ENCODE measurements around the gene ABCG8. TPM values are rescaled to one million over a fixed set of nuclear protein-coding genes. Genes with fewer than 3 reads are reported as not detected.

The ABCG8 gene
- total RNA-seq, 1 experiment from 2014 or later = not detected

GRCh38 chr2:43803113-43803512, 35.7 kb upstream of the ABCG8 start:
- BruUV-seq (replicated peaks) = no TSS peak
- Histone ChIP-seq H3K4me2 (no peak overlapping the region), H3K36me3 (ENCODE audit: low read depth) (no peaks in the 10 kb centered on the region), H3K4me3 (no peak overlapping the region), H3K9me3 (ENCODE audit: insufficient read depth, low read depth) (no peaks in the 10 kb centered on the region), H3K4me1 (replicated peaks; ENCODE audit: insufficient read depth) (peaks cover 4% of the 10 kb centered on the region; the same call in 1 of the 2 replicates), H3F3A (ENCODE audit: insufficient read depth, low read depth) (no peaks in the 10 kb centered on the region), H2AFZ (no peak overlapping the region), H3K27ac (no peak overlapping the region), H3K27me3 (ENCODE audit: insufficient read depth, low read depth) (no peaks in the 10 kb centered on the region), H3K9me2 (ENCODE audit: insufficient read depth) (no peaks in the 10 kb centered on the region), H4K20me1 (ENCODE audit: insufficient read depth) (no peaks in the 10 kb centered on the region), H3K79me2 (ENCODE audit: low read depth) (no peaks in the 10 kb centered on the region)
- TF ChIP-seq EZH2 (IDR thresholded peaks at IDR 0.05; ENCODE audit: low read depth) = no peak
- no peak for TF ChIP-seq CTCF (conservative IDR thresholded peaks at IDR 0.05)
- ChIA-PET POLR2A (ENCODE audit: unreplicated experiment) (no interaction called here), CTCF (no interaction called here)
- no peak for DNase-seq
- intact Hi-C loops (cut with micrococcal nuclease; ENCODE audit: unreplicated experiment) = no loop called here

GRCh38 chr2:43806719-43807031, 32.1 kb upstream of the ABCG8 start:
- no peaks in the 10 kb centered on the region for H4K20me1 ChIP-seq (ENCODE audit: insufficient read depth)
- DNase-seq = no peak
- no TSS peak for BruUV-seq (replicated peaks)
- H3K9me2 ChIP-seq (ENCODE audit: insufficient read depth) = no peaks in the 10 kb centered on the region
- no peaks in the 10 kb centered on the region for H3K27me3 ChIP-seq (ENCODE audit: insufficient read depth, low read depth)
- no peaks in the 10 kb centered on the region for H3F3A ChIP-seq (ENCODE audit: insufficient read depth, low read depth)
- CTCF ChIA-PET = no interaction called here
- H3K36me3 ChIP-seq (ENCODE audit: low read depth) = no peaks in the 10 kb centered on the region
- TF ChIP-seq CTCF (conservative IDR thresholded peaks at IDR 0.05) (no peak), EZH2 (IDR thresholded peaks at IDR 0.05; ENCODE audit: low read depth) (no peak)
- no peaks in the 10 kb centered on the region for H3K79me2 ChIP-seq (ENCODE audit: low read depth)
- no peak overlapping the region for H2AFZ ChIP-seq
- H3K9me3 ChIP-seq (ENCODE audit: insufficient read depth, low read depth) = no peaks in the 10 kb centered on the region
- POLR2A ChIA-PET (ENCODE audit: unreplicated experiment) = no interaction called here
- no peak overlapping the region for H3K27ac ChIP-seq
- no peak overlapping the region for H3K4me3 ChIP-seq
- H3K4me1 ChIP-seq (replicated peaks; ENCODE audit: insufficient read depth) = peaks cover 9% of the 10 kb centered on the region; the same call in 1 of the 2 replicates
- intact Hi-C loops (cut with micrococcal nuclease; ENCODE audit: unreplicated experiment) = no loop called here
- H3K4me2 ChIP-seq = no peak overlapping the region

GRCh38 chr2:43810452-43810851, 28.3 kb upstream of the ABCG8 start:
- no peaks in the 10 kb centered on the region for H3K9me3 ChIP-seq (ENCODE audit: insufficient read depth, low read depth)
- H2AFZ ChIP-seq = no peak overlapping the region
- H3K4me2 ChIP-seq = no peak overlapping the region
- no peak for TF ChIP-seq EZH2 (IDR thresholded peaks at IDR 0.05; ENCODE audit: low read depth)
- TF ChIP-seq CTCF (conservative IDR thresholded peaks at IDR 0.05) = no peak
- CTCF ChIA-PET = no interaction called here
- no peaks in the 10 kb centered on the region for H3K79me2 ChIP-seq (ENCODE audit: low read depth)
- no peak for DNase-seq
- H3K27ac ChIP-seq = no peak overlapping the region
- no peaks in the 10 kb centered on the region for H4K20me1 ChIP-seq (ENCODE audit: insufficient read depth)
- no peaks in the 10 kb centered on the region for H3F3A ChIP-seq (ENCODE audit: insufficient read depth, low read depth)
- H3K36me3 ChIP-seq (ENCODE audit: low read depth) = no peaks in the 10 kb centered on the region
- H3K4me3 ChIP-seq = no peak overlapping the region
- no peaks in the 10 kb centered on the region for H3K27me3 ChIP-seq (ENCODE audit: insufficient read depth, low read depth)
- BruUV-seq (replicated peaks) = no TSS peak
- peaks cover 9% of the 10 kb centered on the region; the same call in 1 of the 2 replicates for H3K4me1 ChIP-seq (replicated peaks; ENCODE audit: insufficient read depth)
- POLR2A ChIA-PET (ENCODE audit: unreplicated experiment) = no interaction called here
- H3K9me2 ChIP-seq (ENCODE audit: insufficient read depth) = no peaks in the 10 kb centered on the region
- intact Hi-C loops (cut with micrococcal nuclease; ENCODE audit: unreplicated experiment) = no loop called here
